ENCODE results near the gene TMEM51. TPM values are rescaled to one million over a fixed set of nuclear protein-coding genes. Genes with fewer than 3 reads are reported as not detected.

Gene TMEM51
- total and polyA plus RNA-seq, 9 of the 15 experiments (the other 6 are each of a cell fraction or from before 2014, with no cell fraction given): 0.06 to 1.4 (median 0.58) TPM

- TF ChIP-seq ZNF277 (CRISPR knock-in tag; IDR thresholded peaks at IDR 0.05; ENCODE audit: borderline replicate concordance): no peak
- no peak for TF ChIP-seq NFATC3 (IDR thresholded peaks at IDR 0.05)
- TF ChIP-seq KLF13 (tag; IDR thresholded peaks at IDR 0.05; ENCODE audit: borderline replicate concordance, low read depth): no peak
- no peak for TF ChIP-seq ZNF764 (CRISPR knock-in tag; IDR thresholded peaks at IDR 0.05; ENCODE audit: low read depth)
- no peak for TF ChIP-seq TBP (optimal IDR thresholded peaks at IDR 0.05; ENCODE audit: low read depth, low read length)
- TF ChIP-seq CXXC5 (CRISPR knock-in tag; IDR thresholded peaks at IDR 0.05): peak; percentile 63
- TF ChIP-seq ATF1 (CRISPR knock-in tag; IDR thresholded peaks at IDR 0.05): no peak
- TF ChIP-seq ATF1 (tag; IDR thresholded peaks at IDR 0.05): peak; percentile 83
- no peak for TF ChIP-seq TEAD1 (CRISPR knock-in tag; IDR thresholded peaks at IDR 0.05)
- no peak for TF ChIP-seq SIRT6 (IDR thresholded peaks at IDR 0.05; ENCODE audit: low read depth, low read length)
- TF ChIP-seq NONO (IDR thresholded peaks at IDR 0.05; ENCODE audit: low read depth in 2 of 2, low read length in 1 of 2): no peak
- TF ChIP-seq FOXK1 (CRISPR knock-in tag; IDR thresholded peaks at IDR 0.05; ENCODE audit: borderline replicate concordance): no peak
- no peak for TF ChIP-seq FUS (optimal IDR thresholded peaks at IDR 0.05; ENCODE audit: low read depth, low read length)
- TF ChIP-seq UBTF (IDR thresholded peaks at IDR 0.05; ENCODE audit: borderline replicate concordance in 1 of 2, low read depth in 2 of 2, low read length in 2 of 2): no peak
- TF ChIP-seq KLF1 (tag; IDR thresholded peaks at IDR 0.05): no peak
- no peak for TF ChIP-seq CBX5 (IDR thresholded peaks at IDR 0.05; ENCODE audit: borderline replicate concordance, low read depth)
- 0 out of 2 replicates have a peak, but pooled peaks have one; percentile 49 for TF ChIP-seq KLF16 (IDR thresholded peaks at IDR 0.05)
- no peak for TF ChIP-seq ZNF518B (CRISPR knock-in tag; IDR thresholded peaks at IDR 0.05)
- TF ChIP-seq USF2 (CRISPR knock-in tag; IDR thresholded peaks at IDR 0.05): no peak
- TF ChIP-seq SRSF1 (IDR thresholded peaks at IDR 0.05; ENCODE audit: low read depth, low read length): no peak
- no peak for TF ChIP-seq OTX1 (CRISPR knock-in tag; IDR thresholded peaks at IDR 0.05)
- peak; percentile 81 for TF ChIP-seq TCF3 (CRISPR knock-in tag; IDR thresholded peaks at IDR 0.05)
Observed at GRCh38 chr1:15177710-15178166, 24.2 kb downstream of the TMEM51 start (continued).
